Measurements from ENCODE around the gene LYPD6. TPM values are rescaled to one million over a fixed set of nuclear protein-coding genes. Genes with fewer than 3 reads are reported as not detected.

LYPD6 gene
- total RNA-seq, 1 donor, result under 0.01 TPM

GRCh38 chr2:149320362-149320761 lies 10.0 kb upstream of the LYPD6 start:
- no peak overlapping the region for H2AFZ ChIP-seq (ENCODE audit: low read length)
- H3K4me2 ChIP-seq (ENCODE audit: insufficient read depth, low read length), result no peak overlapping the region
- H4K20me1 ChIP-seq (ENCODE audit: insufficient read depth, low read length), result no peaks in the 10 kb centered on the region
- H3K4me1 ChIP-seq (ENCODE audit: insufficient read depth, low read length), result no peaks in the 10 kb centered on the region
- no peak overlapping the region for H3K27ac ChIP-seq (ENCODE audit: low read depth, low read length)
- no peaks in the 10 kb centered on the region for H3K36me3 ChIP-seq (ENCODE audit: insufficient read depth, low read length)
- H3K9me3 ChIP-seq (ENCODE audit: low read depth, low read length), result no peaks in the 10 kb centered on the region
- TF ChIP-seq CTCF (IDR thresholded peaks at IDR 0.05; ENCODE audit: extremely low read depth, low read depth, low read length), result no peak
- H3K4me3 ChIP-seq (ENCODE audit: insufficient read depth, low read length), result no peak overlapping the region
- no peaks in the 10 kb centered on the region for H3K27me3 ChIP-seq (ENCODE audit: insufficient read depth, low read length)
- H3K79me2 ChIP-seq (ENCODE audit: insufficient read depth, low read length), result no peaks in the 10 kb centered on the region
- no peak for DNase-seq (ENCODE audit: insufficient read length, low spot score, missing footprints)

GRCh38 chr2:149329068-149329467 lies 1.3 kb upstream of the LYPD6 start:
- H3K9me3 ChIP-seq (ENCODE audit: low read depth, low read length), result no peaks in the 10 kb centered on the region
- H3K27ac ChIP-seq (ENCODE audit: low read depth, low read length), result no peak overlapping the region
- H3K36me3 ChIP-seq (ENCODE audit: insufficient read depth, low read length), result no peaks in the 10 kb centered on the region
- peak; percentile 87 for DNase-seq (ENCODE audit: insufficient read length, low spot score, missing footprints)
- no peaks in the 10 kb centered on the region for H3K79me2 ChIP-seq (ENCODE audit: insufficient read depth, low read length)
- no peak overlapping the region for H3K4me3 ChIP-seq (ENCODE audit: insufficient read depth, low read length)
- H4K20me1 ChIP-seq (ENCODE audit: insufficient read depth, low read length), result no peaks in the 10 kb centered on the region
- peak; percentile 29 for TF ChIP-seq CTCF (IDR thresholded peaks at IDR 0.05; ENCODE audit: extremely low read depth, low read depth, low read length)
- peaks cover 26% of the 10 kb centered on the region for H3K27me3 ChIP-seq (ENCODE audit: insufficient read depth, low read length)
- peaks cover 6% of the 10 kb centered on the region for H3K4me1 ChIP-seq (ENCODE audit: insufficient read depth, low read length)
- peak overlapping the region; percentile 81 for H3K4me2 ChIP-seq (ENCODE audit: insufficient read depth, low read length)
- H2AFZ ChIP-seq (ENCODE audit: low read length), result no peak overlapping the region

- DNase-seq (ENCODE audit: insufficient read length, low spot score, missing footprints), result peak; percentile 95
These were observed 779 bp upstream of the LYPD6 start for GRCh38 chr2:149329489-149330126.

More at GRCh38 chr2:149329489-149330126, 779 bp upstream of the LYPD6 start:
- Histone ChIP-seq H3K27me3 (ENCODE audit: insufficient read depth, low read length) (peaks cover 26% of the 10 kb centered on the region), H3K9me3 (ENCODE audit: low read depth, low read length) (no peaks in the 10 kb centered on the region), H3K4me1 (ENCODE audit: insufficient read depth, low read length) (peaks cover 6% of the 10 kb centered on the region), H2AFZ (ENCODE audit: low read length) (peak overlapping the region; percentile 77), H3K4me3 (ENCODE audit: insufficient read depth, low read length) (peak overlapping the region; percentile 69), H3K27ac (ENCODE audit: low read depth, low read length) (no peak overlapping the region), H3K36me3 (ENCODE audit: insufficient read depth, low read length) (no peaks in the 10 kb centered on the region), H3K79me2 (ENCODE audit: insufficient read depth, low read length) (no peaks in the 10 kb centered on the region), H4K20me1 (ENCODE audit: insufficient read depth, low read length) (no peaks in the 10 kb centered on the region), H3K4me2 (ENCODE audit: insufficient read depth, low read length) (peak overlapping the region; percentile 81)
- TF ChIP-seq CTCF (IDR thresholded peaks at IDR 0.05; ENCODE audit: extremely low read depth, low read depth, low read length), result no peak
